GM10847 (cell line): ENCODE measurements around the gene FUT8.

Experiments
- POLR2A ChIP-seq: IDR thresholded peaks from 2 replicates; pipeline ENCODE4 v1.6.1; 2011; ENCODE audit not compliant: insufficient read length; ENCODE audit errors: extremely low read depth

Gene FUT8

DNA sequence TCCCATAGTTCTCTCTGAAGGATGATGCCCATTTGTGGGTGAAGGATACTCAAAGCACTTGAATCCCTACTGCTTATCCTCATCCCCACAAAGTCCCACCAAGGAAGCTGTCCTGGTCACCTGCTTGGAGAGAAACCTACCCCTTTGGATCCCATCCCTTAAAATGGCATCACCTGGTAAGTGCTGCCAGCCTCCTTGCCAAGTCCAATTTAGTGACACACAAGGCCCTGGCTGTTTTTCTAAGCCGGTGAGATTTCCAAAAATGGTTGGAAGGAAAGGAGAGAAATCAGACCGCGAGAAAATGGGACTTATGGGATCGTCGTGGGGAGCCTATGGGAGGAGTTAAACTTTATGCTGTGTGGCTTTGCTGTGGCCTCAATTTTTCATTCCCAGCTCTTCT, 358.2 kb downstream of the FUT8 start:
- no peak for TF ChIP-seq POLR2A

DNA sequence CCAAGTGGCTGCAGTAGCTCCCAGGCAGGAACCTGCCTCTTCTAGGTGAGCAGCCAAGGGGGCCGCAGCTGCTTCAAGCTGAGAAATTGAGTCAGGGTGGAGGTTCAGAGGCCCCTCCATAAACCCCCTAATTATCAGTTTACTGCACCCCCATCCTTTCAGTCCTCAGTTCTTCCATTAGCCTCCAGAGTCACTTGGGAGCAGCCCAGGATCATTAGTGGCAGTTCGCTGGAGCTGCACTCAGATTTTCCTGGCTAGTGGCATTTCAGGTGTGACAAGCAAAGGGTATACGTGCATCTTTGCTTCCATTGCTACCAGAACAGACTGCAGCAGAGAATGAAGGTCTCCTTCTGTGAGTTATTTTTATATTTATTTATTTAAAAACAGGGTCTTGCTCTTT, 358.7 kb downstream of the FUT8 start:
- no peak for TF ChIP-seq POLR2A

DNA sequence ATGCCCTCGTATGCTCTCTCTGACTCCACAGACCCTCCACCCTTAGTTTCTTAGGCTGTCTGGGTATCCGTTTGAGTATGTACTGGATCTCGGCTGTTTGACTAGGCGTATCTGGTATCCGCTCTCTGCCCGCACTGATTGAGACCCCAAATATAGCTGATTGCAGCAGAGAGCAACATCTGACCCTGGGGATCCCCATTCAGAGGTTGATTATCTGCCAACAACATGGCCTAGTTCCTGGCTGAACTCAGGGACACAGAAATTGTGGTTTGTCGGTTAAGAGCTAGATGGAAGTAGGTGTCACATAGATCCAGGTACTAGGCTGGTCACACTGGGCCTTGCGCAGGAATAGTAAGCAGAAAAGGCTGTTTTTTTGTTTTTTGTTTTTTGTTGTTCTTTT, 359.9 kb downstream of the FUT8 start:
- no peak for TF ChIP-seq POLR2A

DNA sequence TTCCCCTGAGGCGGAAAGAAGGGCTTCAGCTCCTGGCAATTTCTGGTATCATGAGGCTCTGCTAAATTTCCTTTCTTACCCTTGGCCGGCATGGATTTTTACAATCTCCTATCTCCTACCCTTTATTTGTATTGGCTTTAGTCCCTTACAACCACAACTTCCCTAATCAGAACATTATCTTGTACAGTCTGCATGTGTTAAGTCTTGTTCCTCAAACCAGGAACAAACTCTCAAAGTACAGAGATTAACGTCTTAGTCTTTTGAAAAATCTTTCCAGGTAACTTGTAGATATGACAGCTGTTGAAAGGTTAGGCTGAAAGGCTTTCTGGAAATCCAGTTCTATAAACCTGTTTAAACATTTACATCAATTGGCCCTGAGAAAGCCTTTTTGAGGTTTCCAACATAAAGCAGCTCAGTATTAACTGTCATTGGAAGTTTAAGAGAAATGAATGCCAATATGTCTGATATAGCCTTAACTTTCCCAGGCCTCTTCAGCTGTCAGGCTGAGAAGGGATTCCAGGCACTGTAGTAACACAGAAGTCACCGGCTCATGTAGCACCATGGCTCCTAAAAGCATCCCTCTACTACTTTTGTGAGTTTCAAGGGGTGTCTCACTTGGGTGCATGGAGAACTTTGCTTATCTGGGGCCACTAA, 360.5 kb downstream of the FUT8 start:
- TF ChIP-seq POLR2A: no peak

DNA sequence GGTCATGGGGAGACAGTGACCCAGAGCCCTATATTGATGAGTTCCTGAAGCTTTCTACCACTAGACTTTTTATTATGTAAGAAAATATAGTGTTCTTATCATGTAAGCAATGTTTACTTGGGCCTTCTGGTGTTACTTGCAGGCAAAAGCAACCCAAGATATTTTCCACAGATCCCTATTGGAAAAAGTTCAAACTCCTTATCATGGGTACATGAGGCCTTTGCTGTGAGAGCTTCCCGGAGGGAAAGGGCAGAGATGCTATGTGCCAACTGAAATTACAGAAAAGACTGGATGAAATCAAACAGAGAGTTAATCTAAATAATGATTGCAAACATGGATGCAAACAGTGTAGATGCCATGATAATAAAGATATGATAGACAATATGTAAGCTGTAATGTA, 361.5 kb downstream of the FUT8 start:
- no peak for TF ChIP-seq POLR2A

DNA sequence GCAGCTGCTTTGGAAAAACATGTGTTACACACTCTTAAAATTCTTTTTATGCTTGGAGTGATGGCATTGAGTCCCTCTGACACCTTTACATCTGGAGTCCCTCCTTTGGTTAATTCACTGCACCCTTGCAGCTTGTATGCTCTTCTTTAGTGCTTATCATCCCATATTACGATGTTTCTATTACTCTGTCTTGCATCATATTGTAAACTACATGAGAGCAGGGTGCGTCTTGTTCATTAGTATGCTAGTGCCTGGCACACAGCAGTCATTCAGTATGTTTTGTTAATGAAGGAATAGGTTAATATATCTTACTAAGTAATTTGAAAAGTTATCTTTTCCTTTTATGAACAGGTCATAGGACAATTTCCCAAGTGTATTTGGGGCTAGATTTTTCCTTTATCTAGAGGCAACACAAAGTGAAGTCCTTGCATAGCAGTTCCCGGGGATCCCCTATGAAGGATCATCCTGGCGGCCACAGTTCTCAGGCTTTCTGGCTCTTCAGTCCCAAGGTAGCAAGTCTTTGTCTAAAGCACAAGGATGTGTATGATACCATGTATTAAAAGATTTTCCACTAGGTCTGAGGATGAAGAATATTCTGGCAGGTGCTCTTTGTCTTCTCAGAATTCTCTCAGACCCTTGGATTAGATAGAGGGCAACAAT, 363.8 kb downstream of the FUT8 start:
- TF ChIP-seq POLR2A: no peak

DNA sequence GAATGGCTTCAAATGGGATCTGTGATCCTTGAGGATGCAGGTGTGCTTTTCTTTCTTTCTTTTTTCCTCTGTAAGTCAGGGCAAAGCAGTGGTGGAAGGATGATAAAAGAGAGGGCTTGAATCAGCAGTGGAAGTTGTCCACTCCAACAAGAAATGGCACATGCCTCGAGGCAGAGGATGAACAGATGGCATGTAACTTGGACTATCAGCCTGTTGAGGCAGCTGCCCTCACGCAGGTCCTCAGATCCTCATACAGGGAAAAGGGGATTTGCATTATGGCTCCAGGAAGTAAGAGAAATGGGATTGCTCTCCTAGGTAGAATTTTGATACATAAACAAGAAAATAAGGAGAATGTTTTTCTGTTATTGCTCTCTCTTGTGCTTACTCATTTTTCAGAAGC, 368.0 kb downstream of the FUT8 start:
- TF ChIP-seq POLR2A: no peak

DNA sequence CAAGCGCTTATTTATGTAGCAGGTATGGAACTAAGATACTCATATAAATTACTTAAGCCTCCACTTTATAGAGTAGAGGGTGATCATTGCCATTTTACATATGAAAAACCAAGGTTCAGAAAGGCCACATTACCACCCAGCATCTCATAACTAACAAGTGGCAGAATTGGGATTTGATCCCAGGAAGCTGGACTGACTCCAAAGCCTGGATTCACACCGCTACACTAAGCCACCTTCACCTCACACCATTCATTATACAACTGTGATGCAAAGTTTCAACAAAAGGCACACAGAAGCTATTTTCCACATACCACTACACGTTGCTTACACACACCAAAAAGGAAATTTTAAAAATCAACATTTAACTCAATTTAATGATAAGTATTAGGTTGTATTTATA, 370.6 kb downstream of the FUT8 start:
- no peak for TF ChIP-seq POLR2A

DNA sequence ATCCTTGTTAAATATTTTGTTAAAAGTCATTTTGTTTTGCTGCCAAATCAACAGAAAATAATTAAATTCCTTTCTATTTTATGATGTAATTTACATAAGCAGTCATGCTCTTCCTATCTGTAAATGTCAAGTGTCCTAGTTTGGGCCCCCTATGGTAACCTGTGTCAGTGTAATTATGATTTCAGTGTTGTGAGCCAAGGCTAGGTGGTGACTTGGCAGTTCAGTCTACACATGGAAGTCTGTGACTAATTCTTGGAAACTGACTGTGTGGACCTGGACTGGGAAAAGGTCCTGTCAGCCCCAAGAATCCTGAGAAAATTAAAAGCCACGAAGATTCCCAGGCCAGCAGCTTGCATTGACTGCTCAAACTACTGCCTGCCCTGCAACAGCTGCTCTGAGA, 371.0 kb downstream of the FUT8 start:
- TF ChIP-seq POLR2A: no peak

DNA sequence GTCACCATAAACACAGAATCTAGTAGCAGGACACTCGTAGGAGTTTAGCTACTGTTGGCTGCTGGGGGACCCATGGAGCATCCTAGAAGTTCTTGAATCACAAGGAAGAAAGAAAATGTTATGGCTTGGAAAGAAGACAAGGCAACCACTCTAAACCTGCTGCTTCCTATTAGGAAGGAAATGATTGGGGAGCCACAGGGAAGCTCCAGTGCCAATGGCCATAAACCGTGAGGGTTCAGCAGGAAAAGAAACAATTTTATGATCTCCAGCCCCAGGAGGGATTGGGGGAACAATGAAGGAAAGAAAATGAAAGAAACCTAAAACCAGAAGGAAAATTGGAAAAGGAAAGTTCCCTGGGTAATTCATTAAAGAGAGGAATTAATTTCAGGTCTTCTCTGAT, 372.0 kb downstream of the FUT8 start:
- no peak for TF ChIP-seq POLR2A

DNA sequence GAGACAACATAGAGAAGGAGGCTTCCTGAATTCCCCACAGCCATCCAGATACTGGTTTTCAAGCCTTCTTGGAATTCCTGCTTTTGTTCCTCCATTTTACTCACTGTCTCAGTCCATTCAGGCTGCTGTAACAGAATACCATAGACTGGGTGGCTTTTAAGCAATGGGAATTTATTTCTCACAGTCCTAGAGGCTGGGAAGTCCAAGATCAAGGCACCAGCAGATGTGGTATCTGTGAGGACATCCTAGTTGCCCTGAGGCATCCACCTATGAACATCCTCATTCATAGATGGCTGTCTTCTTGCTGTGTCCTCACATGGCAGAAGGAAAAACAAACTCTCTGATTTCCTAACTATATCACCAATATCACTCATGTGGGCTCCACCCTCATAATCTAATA, 374.9 kb downstream of the FUT8 start:
- no peak for TF ChIP-seq POLR2A

DNA sequence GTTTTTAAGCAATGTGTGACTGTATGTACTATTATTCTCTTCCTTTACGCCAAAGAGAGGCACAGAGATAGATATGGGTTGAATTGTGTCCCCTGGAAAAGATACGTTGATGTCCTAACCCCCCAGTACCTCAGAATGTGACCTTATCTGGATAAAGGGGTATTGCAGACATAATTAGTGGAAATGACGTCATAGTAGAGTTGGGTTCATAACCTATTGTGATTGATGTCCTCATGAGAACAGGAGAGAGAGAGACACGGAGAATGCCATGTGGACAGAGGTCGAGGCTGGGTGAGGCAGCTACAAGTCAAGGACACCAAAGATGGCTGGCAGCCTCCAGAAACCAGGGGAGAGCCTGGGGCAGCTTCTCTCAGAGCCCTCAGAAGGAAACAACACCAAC, 376.3 kb downstream of the FUT8 start:
- TF ChIP-seq POLR2A: no peak

DNA sequence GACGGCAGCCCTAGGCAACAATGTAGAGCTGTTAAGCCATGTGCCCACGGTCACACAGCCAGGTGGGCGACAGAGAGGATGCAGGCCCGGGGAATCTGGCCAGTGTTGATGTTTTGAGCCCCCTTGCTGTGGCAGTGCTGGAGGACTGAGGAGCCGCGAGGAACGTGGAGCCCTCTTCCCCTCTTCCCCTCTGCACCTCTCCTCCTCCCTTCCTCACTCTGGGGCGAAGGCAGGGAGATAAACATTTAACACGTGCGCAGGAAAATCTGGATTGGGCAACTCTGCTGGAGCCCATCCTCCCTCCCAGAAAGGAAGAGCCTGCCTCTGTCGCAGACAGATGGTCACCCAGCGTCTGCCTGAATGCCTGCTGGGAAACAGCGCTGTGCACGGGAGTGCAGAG, 376.8 kb downstream of the FUT8 start:
- no peak for TF ChIP-seq POLR2A

DNA sequence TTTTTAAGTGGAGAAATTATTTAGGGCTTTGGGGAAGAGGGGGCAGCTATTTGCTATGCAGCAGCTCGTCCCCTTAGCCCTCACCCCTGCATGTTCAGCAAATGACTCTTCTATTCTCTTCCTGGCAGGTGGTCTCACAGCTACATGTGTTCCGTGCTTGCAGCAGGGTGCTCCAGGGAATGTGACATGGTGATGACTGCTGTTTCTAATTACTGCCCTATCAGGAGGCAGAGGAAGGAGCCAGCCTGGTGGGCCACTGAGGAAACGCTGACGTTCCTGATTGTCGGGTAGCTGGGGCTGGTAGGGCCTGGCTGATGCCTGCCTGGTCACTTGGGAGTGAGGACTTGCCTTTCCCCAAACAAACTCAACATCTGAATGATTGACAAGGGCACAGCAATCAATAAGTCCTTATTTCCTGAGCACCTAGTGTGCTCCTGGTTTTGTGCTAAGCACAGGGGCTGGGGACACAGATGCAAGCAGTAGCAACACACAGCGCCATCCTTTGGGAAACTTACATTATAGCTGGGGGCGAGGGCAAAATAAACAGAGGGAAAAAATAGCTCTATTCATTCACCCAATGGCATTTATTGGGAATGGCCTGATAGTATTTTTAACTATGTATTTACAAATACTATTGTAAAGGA, 377.8 kb downstream of the FUT8 start:
- no peak for TF ChIP-seq POLR2A

DNA sequence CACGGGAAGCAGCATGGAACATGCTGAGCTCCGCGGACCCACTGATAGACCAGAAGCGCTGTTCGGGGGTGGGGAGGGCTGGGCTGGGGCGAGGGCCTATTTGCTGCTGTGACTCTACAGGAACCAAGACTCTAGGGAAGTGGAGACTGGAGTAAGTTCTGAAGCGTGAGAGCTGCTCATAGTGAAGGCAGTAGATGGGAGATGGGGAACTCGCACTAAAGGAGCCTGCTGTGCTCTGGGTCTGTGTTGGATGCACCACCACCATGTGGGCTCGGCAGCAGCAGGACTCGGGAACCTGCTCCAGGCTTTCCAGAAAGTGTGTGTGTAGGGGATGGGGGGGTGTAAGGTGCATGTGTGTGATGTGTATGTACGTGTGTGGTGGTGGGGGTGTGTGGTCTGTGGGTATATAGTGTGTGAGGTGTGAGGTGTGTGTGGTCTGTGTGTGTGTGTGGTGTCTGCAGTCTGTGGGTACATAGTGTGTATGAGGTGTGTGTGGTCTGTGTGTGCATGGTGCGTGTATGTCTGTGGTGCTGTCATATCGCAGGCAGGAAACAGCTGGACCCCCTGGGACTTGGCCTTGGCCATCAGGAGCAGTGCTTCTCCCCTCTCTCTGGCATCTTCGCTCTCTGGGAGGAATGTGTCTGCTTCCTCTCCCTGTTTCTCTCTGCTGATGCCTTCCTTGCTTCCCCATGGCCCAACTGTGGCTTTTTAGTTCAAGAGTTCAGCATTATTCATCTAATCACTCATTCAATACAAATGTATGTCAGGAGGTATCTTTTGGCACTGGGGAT, 378.9 kb downstream of the FUT8 start:
- no peak for TF ChIP-seq POLR2A

DNA sequence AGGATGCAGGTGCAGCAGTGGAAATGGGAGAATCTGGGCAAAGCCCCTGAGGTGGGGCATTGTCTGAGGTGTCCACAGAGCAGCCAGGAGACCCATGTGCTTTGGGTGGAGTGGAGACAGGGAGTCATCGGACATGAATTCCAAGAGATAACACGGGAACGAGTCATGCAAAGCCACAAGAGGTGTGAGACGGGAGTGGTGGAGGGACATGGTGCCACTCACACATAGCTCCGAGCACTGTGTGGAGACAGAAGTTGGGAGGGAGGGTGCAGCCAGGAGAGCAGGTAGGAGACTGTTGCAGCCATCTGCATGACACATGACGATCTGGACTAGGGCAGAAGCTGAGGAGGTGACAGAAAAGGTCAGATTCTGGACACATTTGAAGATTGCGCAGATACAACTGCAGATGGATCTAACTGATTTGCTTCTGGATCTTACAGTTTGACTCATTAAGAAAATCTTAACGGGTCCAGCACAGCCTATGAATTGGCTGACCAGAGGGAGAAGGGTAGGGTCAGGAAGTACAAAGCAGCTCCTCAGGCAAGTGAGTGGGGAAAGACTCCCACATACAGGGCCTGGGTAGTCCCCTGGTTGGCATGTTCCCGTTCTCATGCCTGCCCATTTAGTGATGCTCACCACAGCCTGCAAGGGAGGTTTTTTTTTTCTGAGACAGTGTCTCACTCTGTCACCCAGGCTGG, 379.8 kb downstream of the FUT8 start:
- TF ChIP-seq POLR2A: no peak
